Natural killer cell (primary cell): ENCODE results near the gene CGNL1. TPM values are rescaled to one million over a fixed set of nuclear protein-coding genes. Genes with fewer than 3 reads are reported as not detected.

Experiments used
- ATAC-seq, 3 donors: fragments of 150-1000 bp in 2 of 3; fragments of 200-7000 bp in 1 of 3; cut with Tn5 transposase; 1 replicate in 1 of 3; 2 replicates in 2 of 3; pipeline ENCODE4 v1.10.0; 2021; ENCODE audit warnings: mild to moderate bottlenecking in 2 of 3, moderate library complexity in 2 of 3
- DNase-seq, 2 donors: peaks; one replicate each; pipeline versions ENCODE4 v3.0.0 to v3.0.0-alpha.2; 2013 to 2021; ENCODE audit warnings: mixed read lengths in 1 of 2
- H3K27ac ChIP-seq: one replicate; pipeline ENCODE4 v1.5.1; 2013; ENCODE audit warnings: mild to moderate bottlenecking, low read length
- H3K27me3 ChIP-seq: one replicate; pipeline ENCODE4 v1.6.1; 2013; ENCODE audit warnings: low read length; ENCODE audit not compliant: control insufficient read depth, insufficient read depth
- H3K36me3 ChIP-seq: one replicate; pipeline ENCODE4 v1.6.1; 2013; ENCODE audit warnings: low read length; ENCODE audit not compliant: control insufficient read depth, insufficient read depth
- H3K4me1 ChIP-seq: one replicate; pipeline ENCODE4 v1.6.1; 2013; ENCODE audit warnings: low read length; ENCODE audit not compliant: control insufficient read depth, insufficient read depth
- H3K4me3 ChIP-seq: one replicate; pipeline ENCODE4 v1.5.1; 2013; ENCODE audit warnings: low read length
- H3K9me3 ChIP-seq: one replicate; pipeline ENCODE4 v1.6.1; 2013; ENCODE audit warnings: low read length; ENCODE audit not compliant: control insufficient read depth, insufficient read depth
- H3K27ac Mint-ChIP-seq, 2 donors: one replicate each; pipeline ENCODE4 v1.8.0; 2022; ENCODE audit warnings: mild to moderate bottlenecking in 2 of 2, mixed read lengths in 2 of 2, moderate library complexity in 1 of 2
- H3K27me3 Mint-ChIP-seq, 2 donors: one replicate each; pipeline ENCODE4 v1.8.0; 2022; ENCODE audit warnings: low read depth in 2 of 2, mixed read lengths in 2 of 2
- H3K36me3 Mint-ChIP-seq: one replicate; pipeline ENCODE4 v1.8.0; 2022; ENCODE audit warnings: mixed read lengths
- H3K4me1 Mint-ChIP-seq, 2 donors: one replicate each; pipeline ENCODE4 v1.8.0; 2022; ENCODE audit warnings: mixed read lengths in 2 of 2
- H3K4me3 Mint-ChIP-seq: one replicate; pipeline ENCODE4 v1.8.0; 2022; ENCODE audit warnings: mild to moderate bottlenecking, moderate library complexity, mixed read lengths
- H3K9me3 Mint-ChIP-seq, 2 donors: one replicate each; pipeline ENCODE4 v1.8.0; 2022; ENCODE audit warnings: mixed read lengths in 2 of 2
- WGBS: methylation state at CpG from one replicate; pipeline ENCODE4 v1.1.7; 2013; ENCODE audit warnings: missing lambda C conversion rate; ENCODE audit not compliant: insufficient coverage; 5-methylcytosine and 5-hydroxymethylcytosine counted together
- intact Hi-C: fragments of 100-400 bp; cut with micrococcal nuclease; formaldehyde crosslinking; loops from one replicate; pipeline ENCODE4 v1.14.2; 2022
- total RNA-seq, 4 donors: library from RNA; stranded (reverse); fragments of 120-200 nt in 1 of 4; gene quantifications; one replicate each; pipeline versions ENCODE4 v1.2.3 to v1.2.4, GENCODE V29; 2013 to 2022
- TF ChIP-seq, protein P1 (sequence below): fragments of 200-600 bp; IDR thresholded peaks from one replicate; pipeline ENCODE4 v1.8.0; 2022; ENCODE audit warnings: antibody characterized with exemption

Gene CGNL1, protein sequence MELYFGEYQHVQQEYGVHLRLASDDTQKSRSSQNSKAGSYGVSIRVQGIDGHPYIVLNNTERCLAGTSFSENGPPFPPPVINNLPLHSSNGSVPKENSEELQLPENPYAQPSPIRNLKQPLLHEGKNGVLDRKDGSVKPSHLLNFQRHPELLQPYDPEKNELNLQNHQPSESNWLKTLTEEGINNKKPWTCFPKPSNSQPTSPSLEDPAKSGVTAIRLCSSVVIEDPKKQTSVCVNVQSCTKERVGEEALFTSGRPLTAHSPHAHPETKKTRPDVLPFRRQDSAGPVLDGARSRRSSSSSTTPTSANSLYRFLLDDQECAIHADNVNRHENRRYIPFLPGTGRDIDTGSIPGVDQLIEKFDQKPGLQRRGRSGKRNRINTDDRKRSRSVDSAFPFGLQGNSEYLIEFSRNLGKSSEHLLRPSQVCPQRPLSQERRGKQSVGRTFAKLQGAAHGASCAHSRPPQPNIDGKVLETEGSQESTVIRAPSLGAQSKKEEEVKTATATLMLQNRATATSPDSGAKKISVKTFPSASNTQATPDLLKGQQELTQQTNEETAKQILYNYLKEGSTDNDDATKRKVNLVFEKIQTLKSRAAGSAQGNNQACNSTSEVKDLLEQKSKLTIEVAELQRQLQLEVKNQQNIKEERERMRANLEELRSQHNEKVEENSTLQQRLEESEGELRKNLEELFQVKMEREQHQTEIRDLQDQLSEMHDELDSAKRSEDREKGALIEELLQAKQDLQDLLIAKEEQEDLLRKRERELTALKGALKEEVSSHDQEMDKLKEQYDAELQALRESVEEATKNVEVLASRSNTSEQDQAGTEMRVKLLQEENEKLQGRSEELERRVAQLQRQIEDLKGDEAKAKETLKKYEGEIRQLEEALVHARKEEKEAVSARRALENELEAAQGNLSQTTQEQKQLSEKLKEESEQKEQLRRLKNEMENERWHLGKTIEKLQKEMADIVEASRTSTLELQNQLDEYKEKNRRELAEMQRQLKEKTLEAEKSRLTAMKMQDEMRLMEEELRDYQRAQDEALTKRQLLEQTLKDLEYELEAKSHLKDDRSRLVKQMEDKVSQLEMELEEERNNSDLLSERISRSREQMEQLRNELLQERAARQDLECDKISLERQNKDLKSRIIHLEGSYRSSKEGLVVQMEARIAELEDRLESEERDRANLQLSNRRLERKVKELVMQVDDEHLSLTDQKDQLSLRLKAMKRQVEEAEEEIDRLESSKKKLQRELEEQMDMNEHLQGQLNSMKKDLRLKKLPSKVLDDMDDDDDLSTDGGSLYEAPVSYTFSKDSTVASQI
- total RNA-seq, result not detected
- total RNA-seq (2013), result 0.11 TPM

DNA sequence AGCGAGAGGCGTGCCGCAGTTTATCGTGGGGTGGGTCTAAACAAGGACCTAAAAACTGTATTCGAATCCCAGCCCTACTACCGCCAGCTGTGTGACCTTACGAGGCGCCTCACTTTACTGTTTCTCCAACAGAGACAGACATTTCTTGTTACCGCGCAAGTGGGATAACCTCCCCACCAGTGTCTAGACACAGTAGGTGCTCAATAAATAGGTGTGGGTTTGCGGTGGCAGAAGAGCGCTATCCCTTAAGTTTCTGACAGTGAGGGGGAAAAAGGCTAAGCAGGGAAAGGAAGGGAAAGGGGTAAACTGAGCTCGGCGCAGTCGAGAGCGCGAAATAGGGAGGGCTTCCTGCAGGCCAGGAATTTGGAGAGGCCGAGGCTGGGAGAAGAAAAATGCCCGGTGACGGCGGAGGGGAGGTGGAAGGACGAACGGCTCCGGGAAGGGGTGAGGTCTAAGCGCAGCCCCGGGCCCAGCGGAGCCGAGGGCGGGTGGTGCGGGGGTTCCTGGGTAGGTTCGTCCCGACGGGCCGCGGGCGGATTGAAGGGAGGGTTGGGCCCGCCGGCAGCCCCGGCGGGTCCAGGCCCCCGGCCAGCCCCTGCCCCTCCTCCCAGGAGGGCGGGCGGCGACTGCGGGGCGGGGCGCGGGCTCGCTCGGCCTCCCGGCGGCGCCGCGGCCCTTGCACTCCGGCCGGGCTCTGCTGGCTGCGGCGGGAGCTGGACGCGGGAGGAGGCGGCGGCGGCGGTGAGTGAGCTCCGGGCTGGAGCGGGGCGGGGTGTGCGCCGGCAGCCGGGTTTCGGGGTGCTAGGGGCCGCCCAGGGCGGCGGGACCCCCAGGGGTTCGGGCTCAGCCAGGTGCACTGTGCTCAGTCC, at the start of gene CGNL1:
TSS of gene CGNL1 (plus strand) at position 679 of the 869 bp plus-strand sequence. CDS start 61,495 bp downstream, outside the sequence.
- H3K27me3 ChIP-seq, result peaks cover 16% of the 10 kb centered on the region
- ATAC-seq, result no peak
- H3K27me3 Mint-ChIP-seq, result peaks cover 52 to 65% of the 10 kb centered on the region in 2 donors

DNA sequence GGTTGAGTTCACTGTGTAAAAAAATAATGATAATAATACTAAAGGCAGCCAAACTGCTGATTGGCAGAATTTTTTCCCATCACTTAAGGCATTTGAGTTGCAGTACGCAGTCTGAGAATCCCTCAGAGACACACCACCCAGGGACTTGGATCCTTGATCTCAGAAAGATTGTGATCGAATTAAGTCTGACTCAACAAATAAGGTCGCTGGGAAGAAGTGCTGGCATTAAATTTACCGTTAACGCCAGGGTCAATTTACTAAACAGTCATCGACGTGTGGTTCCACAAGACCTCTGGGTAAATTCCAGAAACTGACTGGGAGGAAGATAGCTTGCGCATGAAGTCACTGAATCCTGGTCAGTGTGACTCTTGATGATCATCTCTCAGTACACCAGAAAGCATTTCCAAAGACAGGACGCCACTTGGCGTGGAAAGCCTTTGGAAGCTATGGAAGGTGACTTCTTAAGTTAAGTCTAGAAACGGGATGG, 48.3 kb upstream of the CGNL1 start:
- Mint-ChIP-seq H3K4me3 (no peak overlapping the region), H3K27ac (no peak overlapping the region), H3K9me3 (no peaks in the 10 kb centered on the region), H3K36me3 (no peaks in the 10 kb centered on the region), H3K27me3 (peaks cover 14 to 29% of the 10 kb centered on the region in 2 donors), H3K4me1 (peaks cover 19 to 31% of the 10 kb centered on the region in 2 donors)
- Histone ChIP-seq H3K9me3 (no peaks in the 10 kb centered on the region), H3K4me1 (peaks cover 7% of the 10 kb centered on the region), H3K27ac (no peak overlapping the region), H3K36me3 (no peaks in the 10 kb centered on the region), H3K4me3 (no peak overlapping the region), H3K27me3 (no peaks in the 10 kb centered on the region)
- DNase-seq, result no peak
- TF ChIP-seq, protein P1, sequence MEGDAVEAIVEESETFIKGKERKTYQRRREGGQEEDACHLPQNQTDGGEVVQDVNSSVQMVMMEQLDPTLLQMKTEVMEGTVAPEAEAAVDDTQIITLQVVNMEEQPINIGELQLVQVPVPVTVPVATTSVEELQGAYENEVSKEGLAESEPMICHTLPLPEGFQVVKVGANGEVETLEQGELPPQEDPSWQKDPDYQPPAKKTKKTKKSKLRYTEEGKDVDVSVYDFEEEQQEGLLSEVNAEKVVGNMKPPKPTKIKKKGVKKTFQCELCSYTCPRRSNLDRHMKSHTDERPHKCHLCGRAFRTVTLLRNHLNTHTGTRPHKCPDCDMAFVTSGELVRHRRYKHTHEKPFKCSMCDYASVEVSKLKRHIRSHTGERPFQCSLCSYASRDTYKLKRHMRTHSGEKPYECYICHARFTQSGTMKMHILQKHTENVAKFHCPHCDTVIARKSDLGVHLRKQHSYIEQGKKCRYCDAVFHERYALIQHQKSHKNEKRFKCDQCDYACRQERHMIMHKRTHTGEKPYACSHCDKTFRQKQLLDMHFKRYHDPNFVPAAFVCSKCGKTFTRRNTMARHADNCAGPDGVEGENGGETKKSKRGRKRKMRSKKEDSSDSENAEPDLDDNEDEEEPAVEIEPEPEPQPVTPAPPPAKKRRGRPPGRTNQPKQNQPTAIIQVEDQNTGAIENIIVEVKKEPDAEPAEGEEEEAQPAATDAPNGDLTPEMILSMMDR, result no peak
- intact Hi-C loops, result no loop called here
- WGBS, result 92% methylated on average over 11 of the region's 11 CpGs
- ATAC-seq, result no peak

More for the DNA sequence above, at the start of gene CGNL1:
- Mint-ChIP-seq H3K36me3 (no peaks in the 10 kb centered on the region), H3K9me3 (no peaks in the 10 kb centered on the region), H3K4me1 (peaks cover 0 to 5% of the 10 kb centered on the region in 2 donors), H3K4me3 (peak within 1 kb of the TSS; percentile 43), H3K27ac (no peak within 1 kb of the TSS)
- intact Hi-C loops, result no loop called here
- 20% methylated on average over 76 of the region's 76 CpGs for WGBS
- no peaks in the 10 kb centered on the region for H3K36me3 ChIP-seq
- DNase-seq, result no peak
- H3K9me3 ChIP-seq, result no peaks in the 10 kb centered on the region
- H3K27ac ChIP-seq, result no peak within 1 kb of the TSS
- TF ChIP-seq, protein P1, result no peak
- H3K4me1 ChIP-seq, result peaks cover 5% of the 10 kb centered on the region
- no peak within 1 kb of the TSS for H3K4me3 ChIP-seq

DNA sequence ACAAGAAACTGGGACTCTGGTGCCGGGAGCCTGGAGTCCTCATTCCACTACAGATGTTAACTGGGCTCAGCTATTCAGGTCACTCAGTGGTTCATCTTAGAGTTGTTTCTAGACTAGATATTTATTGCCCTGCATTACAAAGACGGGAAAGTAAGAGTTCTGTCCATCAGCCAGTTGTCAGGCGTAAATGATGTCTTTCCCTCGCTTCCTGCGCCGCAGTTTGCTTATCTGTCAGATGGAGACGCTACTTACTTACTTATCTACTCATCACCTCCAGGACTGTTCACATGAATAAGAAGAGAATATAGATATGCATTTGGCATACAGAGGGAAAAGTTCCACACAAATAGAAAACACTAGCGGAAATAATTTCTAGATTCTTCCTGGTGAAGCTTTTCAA, 47.8 kb upstream of the CGNL1 start:
- TF ChIP-seq, protein P1, result no peak
- Mint-ChIP-seq H3K4me1 (peaks cover 23 to 33% of the 10 kb centered on the region in 2 donors), H3K36me3 (no peaks in the 10 kb centered on the region), H3K4me3 (no peak overlapping the region), H3K9me3 (no peaks in the 10 kb centered on the region), H3K27ac (no peak overlapping the region), H3K27me3 (peaks cover 15 to 29% of the 10 kb centered on the region in 2 donors)
- 96% methylated on average over 7 of the region's 8 CpGs for WGBS
- H3K4me3 ChIP-seq, result no peak overlapping the region
- H3K27me3 ChIP-seq, result no peaks in the 10 kb centered on the region
- ATAC-seq, result no peak
- no peaks in the 10 kb centered on the region for H3K9me3 ChIP-seq
- intact Hi-C loops, result no loop called here
- H3K4me1 ChIP-seq, result peaks cover 7% of the 10 kb centered on the region
- no peak overlapping the region for H3K27ac ChIP-seq
- no peaks in the 10 kb centered on the region for H3K36me3 ChIP-seq
- no peak for DNase-seq
